ENCODE measurements around the gene CYP2C8. TPM values are rescaled to one million over a fixed set of nuclear protein-coding genes. Genes with fewer than 3 reads are reported as not detected.
"Not testable (repeated sequence)": the region's sequence is repeated elsewhere in the genome, so short reads cannot be mapped to it uniquely, and the experiment has no call there.

The CYP2C8 gene
- not detected for total RNA-seq
- long read RNA-seq = 0 reads

GRCh38 chr10:95069286-95069685 is at the start of gene CYP2C8:
Gene CYP2C8 (minus strand): TSS chr10:95069497. CDS start chr10:95069402, 95 bp downstream.
- intact Hi-C loops (cut with DNase I) = no loop called here
- DNase-seq (ENCODE audit: low spot score) = no peak

GRCh38 chr10:95116869-95117269 is 47.6 kb upstream of the CYP2C8 start:
- intact Hi-C loops (cut with DNase I) = no loop called here
- no peak for DNase-seq (ENCODE audit: low spot score)

- not testable (repeated sequence) for DNase-seq (ENCODE audit: low spot score)
Measured at GRCh38 chr10:95110823-95111222, 41.5 kb upstream of the CYP2C8 start.

GRCh38 chr10:95097805-95098204 is 28.5 kb upstream of the CYP2C8 start:
- intact Hi-C loops (cut with DNase I) = no loop called here
- no peak for DNase-seq (ENCODE audit: low spot score)

More at GRCh38 chr10:95110823-95111222, 41.5 kb upstream of the CYP2C8 start:
- intact Hi-C loops (cut with DNase I) = not testable (repeated sequence)

GRCh38 chr10:95096143-95096542 is 26.8 kb upstream of the CYP2C8 start:
- no peak for DNase-seq (ENCODE audit: low spot score)
- intact Hi-C loops (cut with DNase I) = no loop called here

GRCh38 chr10:95079626-95080025 is 10.3 kb upstream of the CYP2C8 start:
- DNase-seq (ENCODE audit: low spot score); intact Hi-C loops (cut with DNase I): not testable (repeated sequence)

- intact Hi-C loops (cut with DNase I) = no loop called here
- no peak for DNase-seq (ENCODE audit: low spot score)
Measured at GRCh38 chr10:95077556-95077955, 8.3 kb upstream of the CYP2C8 start.

GRCh38 chr10:95071107-95071660 is 1.9 kb upstream of the CYP2C8 start:
- no peak for DNase-seq (ENCODE audit: low spot score)

GRCh38 chr10:95064125-95064524 is 5.2 kb downstream of the CYP2C8 start:
- DNase-seq (ENCODE audit: low spot score); intact Hi-C loops (cut with DNase I): not testable (repeated sequence)

More at GRCh38 chr10:95071107-95071660, 1.9 kb upstream of the CYP2C8 start:
- intact Hi-C loops (cut with DNase I) = no loop called here

- intact Hi-C loops (cut with DNase I) = no loop called here
- DNase-seq (ENCODE audit: low spot score) = no peak
Measured at GRCh38 chr10:95056744-95057363, 12.4 kb downstream of the CYP2C8 start.

GRCh38 chr10:95049919-95050318 is 19.4 kb downstream of the CYP2C8 start:
- intact Hi-C loops (cut with DNase I) = no loop called here
- DNase-seq (ENCODE audit: low spot score) = no peak

GRCh38 chr10:95048206-95048605 is 21.1 kb downstream of the CYP2C8 start:
- no peak for DNase-seq (ENCODE audit: low spot score)
- intact Hi-C loops (cut with DNase I) = no loop called here

- DNase-seq (ENCODE audit: low spot score) = no peak
- intact Hi-C loops (cut with DNase I) = no loop called here
Measured at GRCh38 chr10:95039281-95039680, 30.0 kb downstream of the CYP2C8 start.

GRCh38 chr10:95035332-95036295 is 33.7 kb downstream of the CYP2C8 start:
- intact Hi-C loops (cut with DNase I) = no loop called here

GRCh38 chr10:95034401-95034800 is 34.9 kb downstream of the CYP2C8 start:
- no peak for DNase-seq (ENCODE audit: low spot score)
- intact Hi-C loops (cut with DNase I) = no loop called here

More at GRCh38 chr10:95035332-95036295, 33.7 kb downstream of the CYP2C8 start:
- DNase-seq (ENCODE audit: low spot score) = no peak

- no peak for DNase-seq (ENCODE audit: low spot score)
- intact Hi-C loops (cut with DNase I) = no loop called here
Measured at GRCh38 chr10:95031656-95032055, 37.6 kb downstream of the CYP2C8 start.

- no peak for DNase-seq (ENCODE audit: low spot score)
- intact Hi-C loops (cut with DNase I) = no loop called here
Measured at GRCh38 chr10:95026461-95026860, 42.8 kb downstream of the CYP2C8 start.

GRCh38 chr10:94997741-94998174 is 71.5 kb downstream of the CYP2C8 start:
- DNase-seq (ENCODE audit: low spot score) = no peak
- intact Hi-C loops (cut with DNase I) = no loop called here

- intact Hi-C loops (cut with DNase I) = no loop called here
- DNase-seq (ENCODE audit: low spot score) = no peak
Measured at GRCh38 chr10:94992811-94993210, 76.5 kb downstream of the CYP2C8 start.

GRCh38 chr10:94991243-94991888 is 77.9 kb downstream of the CYP2C8 start:
- intact Hi-C loops (cut with DNase I) = no loop called here

More at GRCh38 chr10:94991243-94991888, 77.9 kb downstream of the CYP2C8 start:
- DNase-seq (ENCODE audit: low spot score) = no peak

All from cardiac septum (tissue), 1 donor.